Midbrain (tissue), 1 donor: Measurements from ENCODE around the gene MTIF3.
"Not testable (repeated sequence)": the region's sequence is repeated elsewhere in the genome, so short reads cannot be mapped to it uniquely, and the experiment has no call there.

Experiments
- DNase-seq: peaks from one replicate; lab custom pipeline; 2025; lab: John Stamatoyannopoulos, UW

MTIF3 gene

GRCh38 chr13:27411341-27411740 is 39.0 kb downstream of the MTIF3 start:
- no peak for DNase-seq

GRCh38 chr13:27409013-27409412 is 41.4 kb downstream of the MTIF3 start:
- DNase-seq = no peak

GRCh38 chr13:27408074-27408473 is 42.3 kb downstream of the MTIF3 start:
- DNase-seq = no peak

- DNase-seq = no peak
These were observed 44.0 kb downstream of the MTIF3 start for GRCh38 chr13:27406178-27406939.

- no peak for DNase-seq
These were observed 44.7 kb downstream of the MTIF3 start for GRCh38 chr13:27405546-27406134.

- DNase-seq = no peak
These were observed 45.7 kb downstream of the MTIF3 start for GRCh38 chr13:27404680-27405079.

GRCh38 chr13:27403727-27404385 is 46.5 kb downstream of the MTIF3 start:
- DNase-seq = no peak

GRCh38 chr13:27403203-27403678 is 47.1 kb downstream of the MTIF3 start:
- DNase-seq = no peak

- peak; percentile 29 for DNase-seq
These were observed 49.2 kb downstream of the MTIF3 start for GRCh38 chr13:27401210-27401609.

- DNase-seq = not testable (repeated sequence)
These were observed 50.0 kb downstream of the MTIF3 start for GRCh38 chr13:27400405-27400804.

GRCh38 chr13:27398360-27398759 is 52.0 kb downstream of the MTIF3 start:
- DNase-seq = no peak

- no peak for DNase-seq
These were observed 54.0 kb downstream of the MTIF3 start for GRCh38 chr13:27396252-27396846.

- DNase-seq = no peak
These were observed 55.3 kb downstream of the MTIF3 start for GRCh38 chr13:27395007-27395510.

GRCh38 chr13:27393101-27393500 is 57.3 kb downstream of the MTIF3 start:
- DNase-seq = no peak

GRCh38 chr13:27391471-27391870 is 58.9 kb downstream of the MTIF3 start:
- no peak for DNase-seq

GRCh38 chr13:27389891-27390290 is 60.5 kb downstream of the MTIF3 start:
- DNase-seq = no peak

GRCh38 chr13:27388241-27388640 is 62.1 kb downstream of the MTIF3 start:
- DNase-seq = no peak
